GM12878 (cell line): ENCODE measurements around the gene TRPM8. TPM values are rescaled to one million over a fixed set of nuclear protein-coding genes. Genes with fewer than 3 reads are reported as not detected.

ENCODE experiments used
- ATAC-seq: fragments of 200-7000 bp; cut with Tn5 transposase; 3 replicates; pipeline ENCODE4 v1.9.1; 2020; ENCODE audit warnings: mild to moderate bottlenecking, moderate library complexity
- BruUV-seq: library from RNA; stranded (reverse); fragments of 400-500 nt; replicated peaks from 2 replicates; lab custom pipeline; 2021; lab: Mats Ljungman, UMichigan
- CTCF ChIA-PET: fragments of 300-600 bp; sonication (Branson Sonifier 250); formaldehyde crosslinking; extraction: SDS; loops from one replicate; lab custom pipeline; 2021; ENCODE audit warnings: inconsistent platforms; lab: Yijun Ruan, JAX
- POLR2A ChIA-PET: fragments of 350-600 bp; formaldehyde crosslinking; extraction: SDS; loops from one replicate; lab custom pipeline; 2021; ENCODE audit warnings: inconsistent platforms; lab: Charles Lee
- RAD21 ChIA-PET: fragments of 300-600 bp; sonication (Branson Sonifier 250); formaldehyde crosslinking; loops from one replicate; lab custom pipeline; 2023; ENCODE audit warnings: antibody characterized with exemption; ENCODE audit not compliant: unreplicated experiment; lab: Charles Lee
- SMC1A ChIA-PET: fragments of 300-600 bp; sonication (Branson Sonifier 250); formaldehyde crosslinking; loops from one replicate; lab custom pipeline; 2023; ENCODE audit not compliant: unreplicated experiment, uncharacterized antibody; lab: Charles Lee
- DNase-seq: peaks from one replicate; pipeline ENCODE4 v3.0.0-alpha.2; 2011; ENCODE audit warnings: low read depth, low spot score
- FAIRE-seq: peaks from 3 replicates; lab custom pipeline; 2011; peaks lifted over from hg19 to GRCh38; lab: Jason Lieb, UNC
- H2AFZ ChIP-seq: 2 replicates; pipeline ENCODE4 v1.6.0; 2011; ENCODE audit warnings: low read depth, low read length, control low read depth; ENCODE audit not compliant: control insufficient read depth
- H3K27ac ChIP-seq: 2 replicates; pipeline ENCODE4 v1.5.1; 2011; ENCODE audit warnings: control low read depth; ENCODE audit not compliant: control insufficient read depth, insufficient read depth
- H3K27me3 ChIP-seq, 2 experiments: replicated peaks in 1 of 2; 2 replicates each; pipeline versions ENCODE4 v1.6.0 to v1.6.1; 2011; ENCODE audit warnings: low read length in 1 of 2; ENCODE audit not compliant: control insufficient read depth in 2 of 2, insufficient read depth in 2 of 2
- H3K36me3 ChIP-seq, 2 experiments: 2 replicates each; pipeline ENCODE4 v1.5.1; 2011; ENCODE audit warnings: low read length in 1 of 2; ENCODE audit not compliant: control insufficient read depth in 2 of 2, insufficient read depth in 2 of 2
- H3K4me1 ChIP-seq: 2 replicates; pipeline ENCODE4 v1.6.1; 2011; ENCODE audit warnings: mild to moderate bottlenecking, low read length, moderate library complexity, mixed read lengths; ENCODE audit not compliant: control insufficient read depth, insufficient read depth
- H3K4me2 ChIP-seq: 2 replicates; pipeline ENCODE4 v1.6.0; 2011; ENCODE audit warnings: control low read depth; ENCODE audit not compliant: control insufficient read depth, insufficient read depth
- H3K4me3 ChIP-seq: fragments of 200-600 bp; sonication (generic); 2 replicates; pipeline ENCODE4 v1.5.1; 2016
- H3K79me2 ChIP-seq: 2 replicates; pipeline ENCODE4 v1.6.0; 2011; ENCODE audit warnings: low read length; ENCODE audit not compliant: control insufficient read depth, insufficient read depth
- H3K9ac ChIP-seq: 2 replicates; pipeline ENCODE4 v1.8.0; 2011; ENCODE audit warnings: low read length, control low read depth, mixed read lengths; ENCODE audit not compliant: control insufficient read depth, insufficient read depth
- H3K9me3 ChIP-seq: replicated peaks from 3 replicates; pipeline ENCODE4 v1.5.1; 2011; ENCODE audit warnings: mild to moderate bottlenecking, low read length; ENCODE audit not compliant: control insufficient read depth, insufficient read depth
- H4K20me1 ChIP-seq: 2 replicates; pipeline ENCODE4 v1.6.0; 2011; ENCODE audit not compliant: control insufficient read depth, insufficient read depth
- BHLHE40 ChIP-seq, 2 experiments: fragments of 450-650 bp in 1 of 2; IDR thresholded peaks; 2 replicates each; pipeline ENCODE4 v1.6.1; 2011 to 2017; ENCODE audit warnings: low read depth in 2 of 2, borderline replicate concordance in 1 of 2, improper control_type of control experiment in 1 of 2, low read length in 1 of 2, mild to moderate bottlenecking in 1 of 2
- CHD2 ChIP-seq: IDR thresholded peaks from 2 replicates; pipeline ENCODE4 v1.6.1; 2011; ENCODE audit warnings: low read depth, low read length, improper control_type of control experiment, borderline replicate concordance
- DPF2 ChIP-seq: fragments of 450-650 bp; IDR thresholded peaks from 2 replicates; pipeline ENCODE4 v1.6.1; 2017; ENCODE audit warnings: mild to moderate bottlenecking
- ETV6 ChIP-seq, 2 experiments: fragments of 450-650 bp in 1 of 2; IDR thresholded peaks in 1 of 2; conservative IDR thresholded peaks in 1 of 2; 2 replicates each; pipeline ENCODE4 v1.6.1; 2014; ENCODE audit warnings: antibody characterized with exemption in 1 of 2, borderline replicate concordance in 1 of 2, low read depth in 1 of 2, mild to moderate bottlenecking in 1 of 2, moderate library complexity in 1 of 2
- HCFC1 ChIP-seq: fragments of 150-350 bp; IDR thresholded peaks from 2 replicates; pipeline ENCODE4 v1.6.1; 2014; ENCODE audit warnings: low read length
- KDM1A ChIP-seq: fragments of 200-600 bp; sonication (generic); IDR thresholded peaks from 2 replicates; pipeline ENCODE4 v1.6.1; 2016; ENCODE audit warnings: borderline replicate concordance
- NFIC ChIP-seq: IDR thresholded peaks from 2 replicates; pipeline ENCODE4 v1.6.1; 2012; ENCODE audit warnings: low read depth, mild to moderate bottlenecking, inconsistent platforms, low read length, moderate library complexity
- NFYA ChIP-seq: IDR thresholded peaks from 2 replicates; pipeline ENCODE4 v1.6.1; 2011; ENCODE audit warnings: low read depth, mild to moderate bottlenecking, low read length, improper control_type of control experiment, borderline replicate concordance
- POLR2AphosphoS2 ChIP-seq: IDR thresholded peaks from 2 replicates; pipeline ENCODE4 v1.6.1; 2011; ENCODE audit warnings: low read depth, mild to moderate bottlenecking, low read length, improper control_type of control experiment, moderate library complexity
- RAD51 ChIP-seq: fragments of 450-650 bp; IDR thresholded peaks from 2 replicates; pipeline ENCODE4 v1.6.1; 2016; ENCODE audit warnings: moderate library complexity, mild to moderate bottlenecking, inconsistent platforms
- RB1 ChIP-seq: fragments of 450-650 bp; formaldehyde crosslinking; IDR thresholded peaks from 2 replicates; pipeline ENCODE4 v1.6.1; 2017; ENCODE audit warnings: mild to moderate bottlenecking, borderline replicate concordance
- TCF7 ChIP-seq: IDR thresholded peaks from 2 replicates; pipeline ENCODE4 v1.6.1; 2014; ENCODE audit warnings: antibody characterized with exemption, borderline replicate concordance
- WRNIP1 ChIP-seq: IDR thresholded peaks from 2 replicates; pipeline ENCODE4 v1.6.1; 2011; ENCODE audit warnings: low read depth, low read length, improper control_type of control experiment, borderline replicate concordance
- WGBS: methylation state at CpG from one replicate; pipeline ENCODE4 v1.1.6; 2016; ENCODE audit warnings: low lambda C conversion rate; ENCODE audit not compliant: insufficient replicate concordance, insufficient coverage; ENCODE audit errors: missing lambda C conversion rate; 5-methylcytosine and 5-hydroxymethylcytosine counted together
- in situ Hi-C: fragments of 300-500 bp; cut with MboI; formaldehyde crosslinking; loops from 9 replicates; pipeline ENCODE4 v1.14.3; 2018; ENCODE audit warnings: mixed read lengths
- intact Hi-C: fragments of 100-400 bp; cut with micrococcal nuclease; formaldehyde crosslinking; loops from one replicate; pipeline ENCODE4 v1.14.2; 2022; ENCODE audit not compliant: unreplicated experiment
- polyA plus RNA-seq, 11 experiments: library from polyadenylated mRNA; depleted of rRNA in 4 of 11; unstranded in 6 of 11; stranded (reverse) in 5 of 11; fragments of >200 nt; fragmentation: Nextera tagmentation in 4 of 11; fragmentation: Illumina TruSeq in 1 of 11; extraction: Ambion mirVana in 4 of 11; extraction: Trizol in 1 of 11; gene quantifications; 1 replicate in 1 of 11; 2 replicates in 10 of 11; pipeline versions ENCODE4 v1.2.1 to v1.2.3, GENCODE V29; 2011 to 2016; ENCODE audit warnings: inconsistent platforms in 2 of 11, missing spikeins in 2 of 11, low read depth in 1 of 11
- total RNA-seq, 4 experiments: library from RNA; depleted of rRNA in 3 of 4; stranded (reverse); fragments of >200 nt in 3 of 4; fragmentation: Illumina TruSeq in 1 of 4; extraction: Trizol in 1 of 4; gene quantifications; 2 replicates each; pipeline versions ENCODE4 v1.2.1 to v1.2.3, GENCODE V29; 2013 to 2021
- TF ChIP-seq, protein P1 (sequence below), 3 experiments: IDR thresholded peaks in 2 of 3; conservative IDR thresholded peaks in 1 of 3; 2 replicates each; pipeline ENCODE4 v1.5.1; 2011; ENCODE audit warnings: low read depth in 3 of 3, low read length in 3 of 3, mild to moderate bottlenecking in 3 of 3, control low read depth in 2 of 3, moderate library complexity in 2 of 3, inconsistent platforms in 1 of 3, mixed read lengths in 1 of 3; ENCODE audit not compliant: control insufficient read depth in 2 of 3, insufficient read depth in 1 of 3; ENCODE audit errors: extremely low read depth in 1 of 3
- TF ChIP-seq, protein P2 (sequence below): fragments of 450-650 bp; IDR thresholded peaks from 2 replicates; pipeline ENCODE4 v1.6.1; 2018; ENCODE audit warnings: mild to moderate bottlenecking, low read depth, moderate library complexity; ENCODE audit not compliant: partially characterized antibody
- TF ChIP-seq, protein P3 (sequence below): IDR thresholded peaks from 2 replicates; pipeline ENCODE4 v1.6.1; 2011; ENCODE audit warnings: borderline replicate concordance, low read depth, mild to moderate bottlenecking, moderate library complexity, low read length; ENCODE audit not compliant: insufficient read depth, poor library complexity, severe bottlenecking

The TRPM8 gene
- total and polyA plus RNA-seq, 10 of the 15 experiments (the other 5 are each of a cell fraction or from before 2014, with no cell fraction given) = 3.9 TPM; not detected in 9

DNA sequence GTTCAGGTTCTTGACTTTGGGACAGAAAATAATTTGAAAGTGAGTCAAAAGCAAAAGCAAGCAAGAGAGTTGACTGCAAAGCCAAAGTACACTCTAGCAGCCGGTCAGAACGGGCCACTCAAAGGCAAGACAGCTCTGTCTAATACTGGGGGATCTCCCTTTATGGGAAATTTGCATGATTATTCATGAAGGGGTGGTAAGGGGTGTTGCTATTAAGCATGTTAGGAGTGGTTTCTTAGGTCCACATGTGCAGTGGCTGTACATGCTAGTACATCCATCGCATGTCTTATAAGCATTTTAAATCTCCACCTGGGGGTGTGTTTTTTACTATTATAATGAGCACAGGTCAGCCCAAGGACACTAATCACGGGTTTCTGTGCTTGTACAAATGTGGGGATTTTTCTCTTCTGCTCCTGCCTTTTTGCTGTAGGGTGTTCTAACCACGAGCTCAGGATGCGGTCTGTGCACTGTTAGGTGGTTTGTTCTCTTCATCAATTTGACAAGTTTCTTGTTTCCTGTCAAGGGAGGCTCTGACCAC lies 73.2 kb downstream of the TRPM8 start (continued):
- 0 out of 2 replicates have a peak, but pooled peaks have one; percentile 44 for TF ChIP-seq CHD2
- no peak for TF ChIP-seq POLR2AphosphoS2
- no peak for TF ChIP-seq WRNIP1
- no peak for TF ChIP-seq NFYA

DNA sequence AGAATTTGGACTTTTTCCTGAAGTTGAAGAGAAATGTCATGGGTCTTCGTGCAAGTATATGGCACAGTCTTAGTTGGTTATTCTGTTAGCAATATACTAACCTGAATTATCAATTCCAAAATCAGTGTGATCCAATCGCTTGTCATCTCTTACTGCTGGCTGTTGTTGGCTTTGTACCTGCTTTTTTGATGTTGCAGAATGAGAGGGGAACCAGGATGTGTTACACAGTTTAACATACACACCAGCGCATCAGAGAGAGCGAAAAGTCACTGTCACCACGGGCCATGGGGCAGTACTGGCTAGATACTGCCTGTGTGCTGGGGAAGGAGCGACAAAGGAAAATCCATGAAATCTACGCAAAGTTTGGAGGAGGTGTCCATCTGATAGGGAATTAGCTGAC lies 74.0 kb downstream of the TRPM8 start:
- SMC1A ChIA-PET = interaction anchor here (1.0 kb wide), 1 partner anchor 16 kb away, joined by 3 read pairs; no protein-coding TSS in a partner anchor
- FAIRE-seq (no peak), DNase-seq (no peak), ATAC-seq (no peak)
- H3K4me3 ChIP-seq = no peak overlapping the region
- no peak overlapping the region for H3K27ac ChIP-seq
- no peaks in the 10 kb centered on the region; the same call in 2 of the 3 replicates for H3K9me3 ChIP-seq
- H3K36me3 ChIP-seq = no peaks in the 10 kb centered on the region
- in situ Hi-C loops = loop anchor here (25.0 kb wide), 1 partner anchor 546 kb away; no protein-coding TSS in a partner anchor
- RAD21 ChIA-PET = interaction anchor here (1.8 to 1.9 kb wide), 2 partner anchors 9 to 34 kb away, joined by 5 to 9 read pairs; no protein-coding TSS in a partner anchor
- peaks cover 0 to 3% of the 10 kb centered on the region in 2 experiments; a peak in 2 of 4 replicates for H3K27me3 ChIP-seq
- H3K79me2 ChIP-seq = no peaks in the 10 kb centered on the region
- CTCF ChIA-PET = no interaction called here
- WGBS = 65% methylated on average over 7 of the region's 7 CpGs
- H3K4me1 ChIP-seq = no peaks in the 10 kb centered on the region
- no peak overlapping the region for H3K9ac ChIP-seq
- H2AFZ ChIP-seq = no peak overlapping the region
- POLR2A ChIA-PET = no interaction called here
- no peak overlapping the region for H3K4me2 ChIP-seq
- intact Hi-C loops = no loop called here
- BruUV-seq = no TSS peak
- no peaks in the 10 kb centered on the region for H4K20me1 ChIP-seq
- TF ChIP-seq NFYA (no peak), RB1 (no peak), HCFC1 (no peak), DPF2 (no peak), TCF7 (no peak), NFIC (no peak), BHLHE40 (IDR thresholded peaks at IDR 0.05; ENCODE audit: borderline replicate concordance in 1 of 2, low read depth in 2 of 2, low read length in 1 of 2) (no peak), KDM1A (no peak), ETV6 (conservative IDR thresholded peaks at IDR 0.05 in 1 of 2, IDR thresholded peaks at IDR 0.05 in 1 of 2; ENCODE audit: borderline replicate concordance in 1 of 2, low read depth in 1 of 2) (no peak), RAD51 (no peak)
- TF ChIP-seq, protein P1, sequence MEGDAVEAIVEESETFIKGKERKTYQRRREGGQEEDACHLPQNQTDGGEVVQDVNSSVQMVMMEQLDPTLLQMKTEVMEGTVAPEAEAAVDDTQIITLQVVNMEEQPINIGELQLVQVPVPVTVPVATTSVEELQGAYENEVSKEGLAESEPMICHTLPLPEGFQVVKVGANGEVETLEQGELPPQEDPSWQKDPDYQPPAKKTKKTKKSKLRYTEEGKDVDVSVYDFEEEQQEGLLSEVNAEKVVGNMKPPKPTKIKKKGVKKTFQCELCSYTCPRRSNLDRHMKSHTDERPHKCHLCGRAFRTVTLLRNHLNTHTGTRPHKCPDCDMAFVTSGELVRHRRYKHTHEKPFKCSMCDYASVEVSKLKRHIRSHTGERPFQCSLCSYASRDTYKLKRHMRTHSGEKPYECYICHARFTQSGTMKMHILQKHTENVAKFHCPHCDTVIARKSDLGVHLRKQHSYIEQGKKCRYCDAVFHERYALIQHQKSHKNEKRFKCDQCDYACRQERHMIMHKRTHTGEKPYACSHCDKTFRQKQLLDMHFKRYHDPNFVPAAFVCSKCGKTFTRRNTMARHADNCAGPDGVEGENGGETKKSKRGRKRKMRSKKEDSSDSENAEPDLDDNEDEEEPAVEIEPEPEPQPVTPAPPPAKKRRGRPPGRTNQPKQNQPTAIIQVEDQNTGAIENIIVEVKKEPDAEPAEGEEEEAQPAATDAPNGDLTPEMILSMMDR (IDR thresholded peaks at IDR 0.05 in 2 of 3, conservative IDR thresholded peaks at IDR 0.05 in 1 of 3; ENCODE audit: control insufficient read depth in 2 of 3, extremely low read depth in 1 of 3, insufficient read depth in 1 of 3, low read depth in 3 of 3, low read length in 3 of 3) = no peak
- TF ChIP-seq, protein P2, sequence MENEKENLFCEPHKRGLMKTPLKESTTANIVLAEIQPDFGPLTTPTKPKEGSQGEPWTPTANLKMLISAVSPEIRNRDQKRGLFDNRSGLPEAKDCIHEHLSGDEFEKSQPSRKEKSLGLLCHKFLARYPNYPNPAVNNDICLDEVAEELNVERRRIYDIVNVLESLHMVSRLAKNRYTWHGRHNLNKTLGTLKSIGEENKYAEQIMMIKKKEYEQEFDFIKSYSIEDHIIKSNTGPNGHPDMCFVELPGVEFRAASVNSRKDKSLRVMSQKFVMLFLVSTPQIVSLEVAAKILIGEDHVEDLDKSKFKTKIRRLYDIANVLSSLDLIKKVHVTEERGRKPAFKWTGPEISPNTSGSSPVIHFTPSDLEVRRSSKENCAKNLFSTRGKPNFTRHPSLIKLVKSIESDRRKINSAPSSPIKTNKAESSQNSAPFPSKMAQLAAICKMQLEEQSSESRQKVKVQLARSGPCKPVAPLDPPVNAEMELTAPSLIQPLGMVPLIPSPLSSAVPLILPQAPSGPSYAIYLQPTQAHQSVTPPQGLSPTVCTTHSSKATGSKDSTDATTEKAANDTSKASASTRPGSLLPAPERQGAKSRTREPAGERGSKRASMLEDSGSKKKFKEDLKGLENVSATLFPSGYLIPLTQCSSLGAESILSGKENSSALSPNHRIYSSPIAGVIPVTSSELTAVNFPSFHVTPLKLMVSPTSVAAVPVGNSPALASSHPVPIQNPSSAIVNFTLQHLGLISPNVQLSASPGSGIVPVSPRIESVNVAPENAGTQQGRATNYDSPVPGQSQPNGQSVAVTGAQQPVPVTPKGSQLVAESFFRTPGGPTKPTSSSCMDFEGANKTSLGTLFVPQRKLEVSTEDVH = no peak
- TF ChIP-seq, protein P3, sequence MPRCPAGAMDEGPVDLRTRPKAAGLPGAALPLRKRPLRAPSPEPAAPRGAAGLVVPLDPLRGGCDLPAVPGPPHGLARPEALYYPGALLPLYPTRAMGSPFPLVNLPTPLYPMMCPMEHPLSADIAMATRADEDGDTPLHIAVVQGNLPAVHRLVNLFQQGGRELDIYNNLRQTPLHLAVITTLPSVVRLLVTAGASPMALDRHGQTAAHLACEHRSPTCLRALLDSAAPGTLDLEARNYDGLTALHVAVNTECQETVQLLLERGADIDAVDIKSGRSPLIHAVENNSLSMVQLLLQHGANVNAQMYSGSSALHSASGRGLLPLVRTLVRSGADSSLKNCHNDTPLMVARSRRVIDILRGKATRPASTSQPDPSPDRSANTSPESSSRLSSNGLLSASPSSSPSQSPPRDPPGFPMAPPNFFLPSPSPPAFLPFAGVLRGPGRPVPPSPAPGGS = no peak
